Activated CD8-positive, alpha-beta memory T cell treated with anti-CD3 and anti-CD28 coated beads for 1 hour (primary cell): ENCODE data around the gene SFXN1.

Experiments used
- DNase-seq, 2 donors: peaks; one replicate each; pipeline ENCODE4 v3.0.0-alpha.2; 2020; ENCODE audit warnings: low read depth in 1 of 2; ENCODE audit errors: extremely low read depth in 1 of 2

The SFXN1 gene

GRCh38 chr5:175535796-175536195, 57.4 kb downstream of the SFXN1 start:
- no peak for DNase-seq

- no peak for DNase-seq
Measured at GRCh38 chr5:175538576-175538975, 60.2 kb downstream of the SFXN1 start.

DNA sequence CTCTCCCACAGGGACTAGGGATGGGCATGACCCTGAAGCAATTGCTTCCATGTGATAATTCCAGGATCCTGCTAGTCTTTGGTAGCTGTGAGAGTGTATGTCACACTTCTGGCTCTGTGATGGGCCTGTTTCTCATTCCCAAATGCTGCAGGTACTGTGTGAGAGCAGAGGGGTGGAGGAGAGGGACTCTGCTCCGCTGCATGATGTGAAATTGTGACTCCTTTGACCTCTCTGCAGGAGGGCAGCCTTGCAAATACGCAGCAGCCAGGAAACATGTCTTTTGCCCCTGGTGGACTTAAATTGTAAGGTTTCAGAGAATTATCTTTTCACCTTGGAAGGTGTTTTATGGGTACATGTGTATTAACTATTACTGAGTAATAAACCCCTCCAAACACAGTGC, 61.6 kb downstream of the SFXN1 start:
- no peak for DNase-seq

- no peak for DNase-seq
Measured at GRCh38 chr5:175541264-175541663, 62.9 kb downstream of the SFXN1 start.

- no peak for DNase-seq
Measured at GRCh38 chr5:175542232-175542965, 64.0 kb downstream of the SFXN1 start.

DNA sequence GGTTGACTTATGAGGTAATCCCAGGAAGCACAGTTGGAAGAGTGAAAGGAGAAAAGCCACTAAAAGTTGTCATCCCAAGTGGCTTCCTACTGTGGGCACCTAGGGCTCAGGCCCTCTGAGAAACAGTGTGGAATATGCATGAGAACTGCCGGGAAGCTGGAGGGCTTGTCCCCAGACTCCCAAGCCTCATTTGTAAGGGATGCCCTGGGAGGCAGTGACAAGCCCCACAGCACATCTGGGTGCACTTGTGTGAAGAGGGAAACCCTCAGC, 64.5 kb downstream of the SFXN1 start:
- no peak for DNase-seq

DNA sequence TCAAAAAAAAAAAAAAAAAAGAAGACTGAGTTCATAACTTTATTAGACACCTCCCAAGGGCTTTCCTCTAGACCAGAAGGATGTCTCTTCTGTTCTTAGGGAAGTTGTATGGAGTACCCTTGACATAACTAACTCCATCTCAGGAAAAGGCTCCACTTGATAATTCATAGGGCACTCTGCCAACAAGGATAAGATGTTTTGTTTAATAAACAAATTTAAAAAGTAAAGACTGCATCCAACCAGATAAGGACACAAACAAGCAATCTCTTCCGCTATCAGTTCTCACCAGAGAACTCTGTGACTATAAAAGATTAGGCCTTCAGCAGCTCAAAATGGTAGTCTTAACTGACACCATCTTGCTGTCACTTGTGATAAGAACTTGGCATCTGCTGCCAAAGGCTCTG, 65.8 kb downstream of the SFXN1 start:
- no peak for DNase-seq

DNA sequence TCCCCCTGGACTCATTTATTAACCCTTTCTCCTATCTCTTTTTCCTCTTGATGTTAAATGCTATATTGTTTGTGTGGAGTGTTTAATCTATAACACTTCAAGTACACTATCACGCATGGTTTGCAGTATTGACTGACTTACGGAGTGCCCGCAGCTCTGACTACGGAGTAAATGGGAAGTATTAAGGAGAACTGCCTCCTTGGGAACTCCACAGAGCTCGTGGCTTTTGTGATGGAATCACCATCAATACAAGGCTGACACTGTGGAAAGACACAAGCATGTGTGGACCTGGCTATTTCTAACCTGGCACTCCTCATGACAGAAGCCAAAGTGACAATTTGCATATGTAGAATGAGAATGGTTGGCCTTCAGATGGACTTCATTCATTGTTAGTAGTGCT, 66.2 kb downstream of the SFXN1 start:
- DNase-seq = no peak

DNA sequence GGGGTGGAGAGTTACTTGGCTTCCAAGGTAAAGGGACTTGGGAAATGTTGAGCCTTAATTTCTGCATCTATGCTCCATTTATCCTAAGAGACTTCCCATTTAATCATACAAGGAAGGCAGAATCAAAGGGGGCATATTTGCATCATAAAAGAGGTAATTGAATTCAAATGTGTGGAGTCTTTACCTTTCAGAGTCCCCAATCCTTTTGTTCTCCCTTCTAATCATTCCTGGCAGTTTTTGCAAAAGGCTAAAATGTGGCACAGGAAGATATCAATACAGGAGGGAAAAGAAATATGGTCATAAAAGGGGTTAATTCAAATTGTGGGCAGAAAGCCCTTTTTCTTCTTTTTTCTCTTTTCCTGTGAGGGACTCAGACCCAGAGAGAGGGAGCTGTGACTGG, 69.5 kb downstream of the SFXN1 start:
- DNase-seq = no peak

DNA sequence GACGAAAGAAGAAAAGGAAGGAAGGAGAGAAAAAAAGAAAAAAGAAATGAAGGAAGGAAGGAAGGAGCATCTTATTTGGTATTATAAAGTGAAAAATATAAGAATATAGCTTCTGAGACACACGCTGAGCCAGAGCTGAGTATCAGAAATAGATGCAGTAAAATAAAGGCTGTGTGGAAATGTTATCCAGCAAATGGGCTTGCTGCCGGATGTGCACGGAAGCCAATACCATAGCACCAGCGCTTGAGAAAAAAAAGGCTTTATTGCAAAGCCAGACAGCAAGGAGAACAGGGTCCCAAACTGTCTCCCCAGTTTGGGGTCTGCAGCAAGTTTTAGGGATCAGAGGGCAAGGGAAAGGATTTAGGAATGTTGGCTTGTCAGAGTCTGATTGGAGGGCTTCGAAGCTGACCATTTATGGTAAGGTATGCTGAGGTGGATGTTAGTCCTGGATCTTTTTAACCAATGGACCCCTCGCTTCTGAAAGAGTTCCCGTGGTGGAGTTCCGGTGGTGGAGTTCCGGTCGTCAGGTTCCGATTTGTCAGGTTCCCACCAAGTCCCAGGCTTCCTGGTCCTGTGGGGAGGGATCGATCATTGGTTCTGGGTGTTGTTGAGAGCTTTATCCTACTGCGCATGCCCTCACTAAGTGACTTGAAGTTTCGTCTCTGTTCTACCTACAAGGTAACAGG, 70.4 kb downstream of the SFXN1 start:
- DNase-seq = no peak

GRCh38 chr5:175550055-175550805, 71.9 kb downstream of the SFXN1 start:
- DNase-seq = no peak

GRCh38 chr5:175551266-175551665, 72.9 kb downstream of the SFXN1 start:
- DNase-seq = no peak

DNA sequence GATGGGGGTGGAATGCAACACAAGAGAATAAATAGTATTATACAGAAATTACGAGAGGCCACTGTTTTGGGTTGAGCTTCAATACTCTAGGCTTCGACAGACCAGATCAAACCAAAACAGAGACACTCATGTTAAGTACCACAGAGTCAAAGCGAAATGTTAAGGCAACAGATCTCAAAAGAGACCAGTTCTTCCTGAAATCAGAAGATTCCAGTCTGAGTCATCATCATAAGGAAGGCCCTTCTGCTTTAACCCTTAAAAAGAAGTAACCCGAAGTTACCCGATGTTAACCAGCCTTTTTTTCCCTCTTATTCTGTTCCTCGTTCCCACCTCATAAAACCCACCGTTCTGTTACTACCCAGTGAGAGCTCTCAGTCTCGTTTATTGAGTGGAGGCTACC, 75.9 kb downstream of the SFXN1 start:
- DNase-seq = no peak

DNA sequence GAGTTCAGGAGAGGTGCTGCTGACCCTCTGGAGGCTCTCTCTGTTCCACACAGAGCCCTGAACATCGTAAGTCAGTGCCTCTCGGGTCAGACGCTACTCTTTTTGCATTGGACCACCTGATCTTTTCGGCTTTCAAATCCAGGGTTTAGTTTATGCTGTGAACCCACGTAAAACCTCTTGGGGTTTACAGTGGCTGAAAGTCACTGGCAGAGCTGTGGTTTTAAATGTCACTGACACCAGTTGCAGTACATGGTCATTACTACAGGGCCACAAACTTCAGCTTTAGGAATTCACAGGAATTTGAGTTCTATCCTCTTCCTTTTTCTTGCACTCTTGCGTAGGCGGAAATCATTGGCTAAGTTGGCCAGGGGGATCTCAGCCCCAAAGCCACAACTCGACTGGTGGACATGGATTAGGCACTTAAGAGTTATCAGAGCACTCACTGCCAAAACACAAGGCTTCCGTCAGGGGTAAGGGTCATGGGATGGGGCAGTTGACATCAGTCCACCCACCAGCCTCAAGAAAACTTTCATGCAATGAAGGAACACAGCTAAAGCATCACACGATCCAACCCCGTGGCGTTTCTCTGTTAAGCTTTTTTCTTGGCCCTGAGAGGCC, 76.9 kb downstream of the SFXN1 start:
- DNase-seq = no peak

DNA sequence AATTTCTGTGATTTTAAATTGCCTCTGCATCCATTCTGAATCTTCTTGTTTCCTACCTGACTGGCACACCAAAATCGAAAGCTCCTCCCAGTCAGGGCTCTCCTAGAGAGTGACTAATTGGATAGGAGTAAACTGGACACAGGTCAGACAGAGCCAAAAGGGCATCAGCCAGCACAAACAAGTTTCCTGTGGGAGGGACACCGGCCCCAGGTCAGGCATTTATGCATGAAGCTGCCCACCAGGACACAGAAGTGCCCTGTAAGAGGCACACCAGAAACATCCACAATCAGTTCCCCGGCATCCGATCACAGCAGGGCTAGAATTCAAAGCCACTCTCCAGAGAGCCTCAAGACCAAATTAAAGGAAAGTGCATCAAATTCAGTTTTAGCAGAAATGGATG, 78.4 kb downstream of the SFXN1 start:
- no peak for DNase-seq

DNA sequence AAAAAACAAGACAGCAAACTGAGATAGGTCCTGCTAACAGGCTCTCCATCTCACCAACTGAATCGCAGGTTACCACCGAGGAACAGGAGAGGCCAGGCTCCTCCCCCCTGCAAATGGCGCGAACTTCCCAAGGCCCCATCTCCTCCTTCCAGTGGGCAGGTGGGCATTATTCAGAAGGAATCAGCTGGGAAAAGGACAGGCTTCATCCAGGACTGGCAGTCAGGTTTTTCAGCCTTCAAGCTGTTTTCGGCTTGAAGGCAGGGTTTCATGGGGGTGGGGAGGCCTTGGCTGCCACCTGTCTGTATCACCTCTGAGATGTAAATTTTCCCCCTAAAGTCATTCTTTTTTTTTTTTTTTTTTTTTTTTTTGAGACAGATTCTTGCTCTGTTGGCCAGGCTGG, 79.4 kb downstream of the SFXN1 start:
- no peak for DNase-seq

DNA sequence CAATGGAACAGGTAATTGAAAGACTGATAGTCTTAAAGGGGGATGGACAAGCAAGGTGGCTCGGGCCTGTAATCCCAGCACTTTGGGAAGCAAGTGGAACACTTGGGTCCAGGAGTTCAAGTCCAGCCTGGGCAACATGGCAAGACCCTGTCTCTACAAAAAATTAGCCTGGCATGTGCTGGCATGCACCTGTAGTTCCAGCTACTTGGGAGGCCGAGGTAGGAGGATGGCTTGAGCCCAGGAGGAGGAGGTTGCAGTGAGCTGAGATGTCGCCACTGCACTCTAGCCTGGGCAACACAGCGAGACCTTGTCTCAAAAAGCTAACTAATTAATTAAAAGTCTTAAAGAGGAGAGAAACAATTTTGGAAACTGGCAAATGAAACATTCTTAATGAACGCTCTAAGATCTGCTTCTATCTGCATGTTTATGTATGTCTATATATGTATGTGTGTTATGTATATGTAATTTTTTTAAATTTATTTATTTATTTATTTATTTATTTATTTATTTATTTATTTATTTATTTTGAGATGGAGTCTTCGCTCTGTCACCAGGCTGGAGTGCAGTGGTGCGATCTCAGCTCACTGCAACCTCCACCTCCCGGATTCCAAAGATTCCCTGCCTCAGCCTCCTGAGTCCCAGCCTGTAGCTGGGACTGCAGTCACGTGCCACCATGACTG, 80.6 kb downstream of the SFXN1 start:
- no peak for DNase-seq

GRCh38 chr5:175560011-175560410, 81.7 kb downstream of the SFXN1 start:
- no peak for DNase-seq

DNA sequence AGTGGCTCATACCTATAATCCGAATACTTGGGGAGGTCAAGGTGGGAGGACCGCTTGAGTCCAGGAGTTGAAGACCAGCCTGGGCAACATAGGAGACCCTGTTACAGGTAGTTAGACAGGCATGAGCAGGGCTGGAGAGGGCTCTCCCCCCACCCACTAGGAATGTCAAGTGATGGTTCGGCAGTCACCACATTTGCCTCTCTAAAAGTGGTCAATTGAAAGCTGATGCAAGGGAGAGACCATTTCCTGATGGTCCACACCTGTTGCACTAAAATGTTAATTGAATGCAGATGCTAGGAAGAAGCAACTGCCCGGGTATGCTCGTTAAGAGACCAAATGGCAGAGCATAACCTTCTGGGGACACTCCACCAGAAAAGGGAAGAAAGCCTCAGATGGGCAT, 82.7 kb downstream of the SFXN1 start:
- no peak for DNase-seq

- DNase-seq = no peak
Measured at GRCh38 chr5:175564716-175565115, 86.4 kb downstream of the SFXN1 start.

DNA sequence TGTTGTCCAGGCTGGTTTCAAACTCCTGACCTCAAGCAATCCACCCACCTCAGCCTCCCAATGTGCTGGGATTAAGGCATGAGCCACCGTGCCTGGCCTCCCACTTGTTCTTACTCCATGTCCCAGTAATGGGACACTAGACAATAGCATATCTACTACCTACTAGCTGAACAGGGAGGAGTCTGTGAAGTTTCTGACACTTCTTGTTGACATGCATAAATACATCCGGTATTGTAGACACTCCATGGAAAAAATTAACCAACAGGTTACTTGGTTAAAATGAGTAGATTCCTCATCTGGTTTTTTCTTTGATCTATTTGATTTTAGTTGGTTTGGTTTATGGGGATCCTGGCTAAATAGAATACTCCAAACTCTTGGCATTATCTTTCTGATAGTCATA, 88.3 kb downstream of the SFXN1 start:
- DNase-seq = no peak
